ENCODE data around the gene ELOVL1. TPM values are rescaled to one million over a fixed set of nuclear protein-coding genes. Genes with fewer than 3 reads are reported as not detected.

The ELOVL1 gene
- total and polyA plus RNA-seq, 2 of the 13 experiments (the other 11 are each of a cell fraction or from before 2014, with no cell fraction given), result 55.2 to 77.4 TPM

DNA sequence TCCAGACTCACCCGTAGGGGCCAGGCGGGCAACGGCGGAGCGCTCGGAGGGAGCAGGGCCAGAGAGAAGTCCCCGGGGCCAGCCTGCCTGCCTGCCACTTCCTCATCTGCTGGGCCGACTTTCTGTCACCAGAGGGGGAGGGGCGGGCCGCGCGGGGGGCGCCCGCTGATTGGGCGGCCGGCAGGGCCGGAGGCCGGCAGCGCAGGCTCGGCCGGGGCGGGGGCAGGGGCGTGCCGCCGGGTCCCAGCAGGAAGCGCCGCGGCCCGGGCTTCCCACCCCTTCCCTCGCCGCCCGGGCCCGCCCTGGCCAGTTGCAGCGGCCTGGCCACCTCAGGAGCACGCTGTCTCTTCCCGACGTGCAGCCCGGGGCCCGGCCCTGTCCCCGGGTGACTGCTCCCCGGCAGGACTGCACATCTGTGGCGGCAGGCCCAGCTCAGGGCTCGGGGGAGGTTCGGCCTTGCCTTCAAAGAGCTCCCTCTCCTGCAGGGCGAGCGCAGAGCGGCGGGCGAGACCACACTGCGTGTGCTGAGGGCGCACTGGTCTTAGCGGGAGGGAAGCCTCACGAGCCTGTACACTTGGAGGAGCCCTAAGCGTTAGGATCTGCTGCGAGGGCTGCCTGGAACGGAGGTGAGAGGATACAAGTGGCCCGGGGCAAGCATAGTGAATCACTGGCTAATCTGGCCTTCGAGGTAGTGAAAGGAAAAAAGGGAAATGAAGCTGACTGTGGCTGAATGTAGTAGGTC is at the start of gene ELOVL1 (continued):
- TF ChIP-seq, protein P1, sequence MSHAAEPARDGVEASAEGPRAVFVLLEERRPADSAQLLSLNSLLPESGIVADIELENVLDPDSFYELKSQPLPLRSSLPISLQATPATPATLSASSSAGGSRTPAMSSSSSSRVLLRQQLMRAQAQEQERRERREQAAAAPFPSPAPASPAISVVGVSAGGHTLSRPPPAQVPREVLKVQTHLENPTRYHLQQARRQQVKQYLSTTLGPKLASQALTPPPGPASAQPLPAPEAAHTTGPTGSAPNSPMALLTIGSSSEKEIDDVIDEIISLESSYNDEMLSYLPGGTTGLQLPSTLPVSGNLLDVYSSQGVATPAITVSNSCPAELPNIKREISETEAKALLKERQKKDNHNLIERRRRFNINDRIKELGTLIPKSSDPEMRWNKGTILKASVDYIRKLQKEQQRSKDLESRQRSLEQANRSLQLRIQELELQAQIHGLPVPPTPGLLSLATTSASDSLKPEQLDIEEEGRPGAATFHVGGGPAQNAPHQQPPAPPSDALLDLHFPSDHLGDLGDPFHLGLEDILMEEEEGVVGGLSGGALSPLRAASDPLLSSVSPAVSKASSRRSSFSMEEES (CRISPR knock-in tag; IDR thresholded peaks at IDR 0.05), result peak; percentile 58; the same call in 1 of the 2 replicates
- no peak; the same call in 1 of the 2 replicates for TF ChIP-seq MAZ (IDR thresholded peaks at IDR 0.05; ENCODE audit: borderline replicate concordance, low read depth, low read length)
- peak; percentile 84 for TF ChIP-seq MAZ (CRISPR knock-in tag; IDR thresholded peaks at IDR 0.05; ENCODE audit: low read depth)
- peak; percentile 89; the same call in 1 of the 2 replicates for TF ChIP-seq ZNF605 (CRISPR knock-in tag; IDR thresholded peaks at IDR 0.05)
- TF ChIP-seq, protein P2, sequence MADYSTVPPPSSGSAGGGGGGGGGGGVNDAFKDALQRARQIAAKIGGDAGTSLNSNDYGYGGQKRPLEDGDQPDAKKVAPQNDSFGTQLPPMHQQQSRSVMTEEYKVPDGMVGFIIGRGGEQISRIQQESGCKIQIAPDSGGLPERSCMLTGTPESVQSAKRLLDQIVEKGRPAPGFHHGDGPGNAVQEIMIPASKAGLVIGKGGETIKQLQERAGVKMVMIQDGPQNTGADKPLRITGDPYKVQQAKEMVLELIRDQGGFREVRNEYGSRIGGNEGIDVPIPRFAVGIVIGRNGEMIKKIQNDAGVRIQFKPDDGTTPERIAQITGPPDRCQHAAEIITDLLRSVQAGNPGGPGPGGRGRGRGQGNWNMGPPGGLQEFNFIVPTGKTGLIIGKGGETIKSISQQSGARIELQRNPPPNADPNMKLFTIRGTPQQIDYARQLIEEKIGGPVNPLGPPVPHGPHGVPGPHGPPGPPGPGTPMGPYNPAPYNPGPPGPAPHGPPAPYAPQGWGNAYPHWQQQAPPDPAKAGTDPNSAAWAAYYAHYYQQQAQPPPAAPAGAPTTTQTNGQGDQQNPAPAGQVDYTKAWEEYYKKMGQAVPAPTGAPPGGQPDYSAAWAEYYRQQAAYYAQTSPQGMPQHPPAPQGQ (CRISPR knock-in tag; IDR thresholded peaks at IDR 0.05; ENCODE audit: borderline replicate concordance), result no peak
- TF ChIP-seq, protein P3, sequence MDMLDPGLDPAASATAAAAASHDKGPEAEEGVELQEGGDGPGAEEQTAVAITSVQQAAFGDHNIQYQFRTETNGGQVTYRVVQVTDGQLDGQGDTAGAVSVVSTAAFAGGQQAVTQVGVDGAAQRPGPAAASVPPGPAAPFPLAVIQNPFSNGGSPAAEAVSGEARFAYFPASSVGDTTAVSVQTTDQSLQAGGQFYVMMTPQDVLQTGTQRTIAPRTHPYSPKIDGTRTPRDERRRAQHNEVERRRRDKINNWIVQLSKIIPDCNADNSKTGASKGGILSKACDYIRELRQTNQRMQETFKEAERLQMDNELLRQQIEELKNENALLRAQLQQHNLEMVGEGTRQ (IDR thresholded peaks at IDR 0.05; ENCODE audit: low read depth, low read length), result no peak
- TF ChIP-seq, protein P3 (CRISPR knock-in tag; IDR thresholded peaks at IDR 0.05; ENCODE audit: borderline replicate concordance), result no peak
- TF ChIP-seq ZNF543 (CRISPR knock-in tag; IDR thresholded peaks at IDR 0.05), result no peak
- TF ChIP-seq, protein P4, sequence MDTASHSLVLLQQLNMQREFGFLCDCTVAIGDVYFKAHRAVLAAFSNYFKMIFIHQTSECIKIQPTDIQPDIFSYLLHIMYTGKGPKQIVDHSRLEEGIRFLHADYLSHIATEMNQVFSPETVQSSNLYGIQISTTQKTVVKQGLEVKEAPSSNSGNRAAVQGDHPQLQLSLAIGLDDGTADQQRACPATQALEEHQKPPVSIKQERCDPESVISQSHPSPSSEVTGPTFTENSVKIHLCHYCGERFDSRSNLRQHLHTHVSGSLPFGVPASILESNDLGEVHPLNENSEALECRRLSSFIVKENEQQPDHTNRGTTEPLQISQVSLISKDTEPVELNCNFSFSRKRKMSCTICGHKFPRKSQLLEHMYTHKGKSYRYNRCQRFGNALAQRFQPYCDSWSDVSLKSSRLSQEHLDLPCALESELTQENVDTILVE (CRISPR knock-in tag; IDR thresholded peaks at IDR 0.05), result peak; percentile 91
- TF ChIP-seq, protein P5, sequence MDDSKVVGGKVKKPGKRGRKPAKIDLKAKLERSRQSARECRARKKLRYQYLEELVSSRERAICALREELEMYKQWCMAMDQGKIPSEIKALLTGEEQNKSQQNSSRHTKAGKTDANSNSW (CRISPR knock-in tag; IDR thresholded peaks at IDR 0.05; ENCODE audit: borderline replicate concordance), result peak; percentile 70; the same call in 1 of the 2 replicates
- peak; percentile 82 for TF ChIP-seq SAP130 (CRISPR knock-in tag; IDR thresholded peaks at IDR 0.05; ENCODE audit: low read depth)
- TF ChIP-seq SMAD3 (CRISPR knock-in tag; IDR thresholded peaks at IDR 0.05), result peak; percentile 47; the same call in 1 of the 2 replicates
- TF ChIP-seq, protein P6, sequence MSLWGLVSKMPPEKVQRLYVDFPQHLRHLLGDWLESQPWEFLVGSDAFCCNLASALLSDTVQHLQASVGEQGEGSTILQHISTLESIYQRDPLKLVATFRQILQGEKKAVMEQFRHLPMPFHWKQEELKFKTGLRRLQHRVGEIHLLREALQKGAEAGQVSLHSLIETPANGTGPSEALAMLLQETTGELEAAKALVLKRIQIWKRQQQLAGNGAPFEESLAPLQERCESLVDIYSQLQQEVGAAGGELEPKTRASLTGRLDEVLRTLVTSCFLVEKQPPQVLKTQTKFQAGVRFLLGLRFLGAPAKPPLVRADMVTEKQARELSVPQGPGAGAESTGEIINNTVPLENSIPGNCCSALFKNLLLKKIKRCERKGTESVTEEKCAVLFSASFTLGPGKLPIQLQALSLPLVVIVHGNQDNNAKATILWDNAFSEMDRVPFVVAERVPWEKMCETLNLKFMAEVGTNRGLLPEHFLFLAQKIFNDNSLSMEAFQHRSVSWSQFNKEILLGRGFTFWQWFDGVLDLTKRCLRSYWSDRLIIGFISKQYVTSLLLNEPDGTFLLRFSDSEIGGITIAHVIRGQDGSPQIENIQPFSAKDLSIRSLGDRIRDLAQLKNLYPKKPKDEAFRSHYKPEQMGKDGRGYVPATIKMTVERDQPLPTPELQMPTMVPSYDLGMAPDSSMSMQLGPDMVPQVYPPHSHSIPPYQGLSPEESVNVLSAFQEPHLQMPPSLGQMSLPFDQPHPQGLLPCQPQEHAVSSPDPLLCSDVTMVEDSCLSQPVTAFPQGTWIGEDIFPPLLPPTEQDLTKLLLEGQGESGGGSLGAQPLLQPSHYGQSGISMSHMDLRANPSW (CRISPR knock-in tag; IDR thresholded peaks at IDR 0.05; ENCODE audit: borderline replicate concordance), result no peak
- TF ChIP-seq, protein P7, sequence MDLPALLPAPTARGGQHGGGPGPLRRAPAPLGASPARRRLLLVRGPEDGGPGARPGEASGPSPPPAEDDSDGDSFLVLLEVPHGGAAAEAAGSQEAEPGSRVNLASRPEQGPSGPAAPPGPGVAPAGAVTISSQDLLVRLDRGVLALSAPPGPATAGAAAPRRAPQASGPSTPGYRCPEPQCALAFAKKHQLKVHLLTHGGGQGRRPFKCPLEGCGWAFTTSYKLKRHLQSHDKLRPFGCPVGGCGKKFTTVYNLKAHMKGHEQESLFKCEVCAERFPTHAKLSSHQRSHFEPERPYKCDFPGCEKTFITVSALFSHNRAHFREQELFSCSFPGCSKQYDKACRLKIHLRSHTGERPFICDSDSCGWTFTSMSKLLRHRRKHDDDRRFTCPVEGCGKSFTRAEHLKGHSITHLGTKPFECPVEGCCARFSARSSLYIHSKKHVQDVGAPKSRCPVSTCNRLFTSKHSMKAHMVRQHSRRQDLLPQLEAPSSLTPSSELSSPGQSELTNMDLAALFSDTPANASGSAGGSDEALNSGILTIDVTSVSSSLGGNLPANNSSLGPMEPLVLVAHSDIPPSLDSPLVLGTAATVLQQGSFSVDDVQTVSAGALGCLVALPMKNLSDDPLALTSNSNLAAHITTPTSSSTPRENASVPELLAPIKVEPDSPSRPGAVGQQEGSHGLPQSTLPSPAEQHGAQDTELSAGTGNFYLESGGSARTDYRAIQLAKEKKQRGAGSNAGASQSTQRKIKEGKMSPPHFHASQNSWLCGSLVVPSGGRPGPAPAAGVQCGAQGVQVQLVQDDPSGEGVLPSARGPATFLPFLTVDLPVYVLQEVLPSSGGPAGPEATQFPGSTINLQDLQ (CRISPR knock-in tag; IDR thresholded peaks at IDR 0.05), result 0 out of 2 replicates have a peak, but pooled peaks have one; percentile 51
